Epithelial cell of esophagus (primary cell): ENCODE data around the gene C3orf70.

Experiments used
- DNase-seq: peaks from one replicate; pipeline ENCODE4 v3.0.0; 2010; ENCODE audit warnings: low read depth
- H3K4me3 ChIP-seq: 2 replicates; pipeline ENCODE4 v1.5.1; 2011; ENCODE audit warnings: mild to moderate bottlenecking, low read length, control low read depth
- CTCF ChIP-seq: IDR thresholded peaks from 2 replicates; pipeline ENCODE4 v1.5.1; 2011; ENCODE audit warnings: low read depth, mild to moderate bottlenecking, low read length, control low read depth, inconsistent platforms; ENCODE audit not compliant: insufficient read depth; ENCODE audit errors: missing control alignments

C3orf70 gene

DNA sequence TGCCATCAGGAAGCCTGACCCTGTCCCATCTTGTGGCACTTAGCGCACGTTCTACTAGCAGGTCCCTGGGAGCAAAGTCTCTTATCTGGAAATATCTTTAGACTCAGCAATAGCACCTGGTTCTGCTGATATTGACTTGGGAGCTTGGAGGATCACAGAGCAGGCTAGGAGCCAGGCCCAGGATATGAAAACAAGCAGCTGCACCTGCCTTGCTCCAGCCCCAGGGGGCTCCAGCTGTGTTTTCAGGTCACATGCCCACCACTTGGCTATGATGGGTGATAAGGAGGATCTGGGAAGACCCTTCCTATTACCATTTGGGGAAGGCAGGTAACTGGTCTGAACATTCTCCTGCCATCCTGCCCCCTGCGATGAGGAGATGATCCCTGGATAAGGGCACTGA, 87.8 kb downstream of the C3orf70 start:
- no peak for TF ChIP-seq CTCF
- no peak overlapping the region for H3K4me3 ChIP-seq
- DNase-seq = no peak

GRCh38 chr3:185063431-185063830, 89.4 kb downstream of the C3orf70 start:
- no peak for DNase-seq
- no peak overlapping the region for H3K4me3 ChIP-seq
- TF ChIP-seq CTCF = no peak

GRCh38 chr3:185062191-185062590, 90.7 kb downstream of the C3orf70 start:
- no peak for TF ChIP-seq CTCF
- no peak overlapping the region for H3K4me3 ChIP-seq
- DNase-seq = no peak

DNA sequence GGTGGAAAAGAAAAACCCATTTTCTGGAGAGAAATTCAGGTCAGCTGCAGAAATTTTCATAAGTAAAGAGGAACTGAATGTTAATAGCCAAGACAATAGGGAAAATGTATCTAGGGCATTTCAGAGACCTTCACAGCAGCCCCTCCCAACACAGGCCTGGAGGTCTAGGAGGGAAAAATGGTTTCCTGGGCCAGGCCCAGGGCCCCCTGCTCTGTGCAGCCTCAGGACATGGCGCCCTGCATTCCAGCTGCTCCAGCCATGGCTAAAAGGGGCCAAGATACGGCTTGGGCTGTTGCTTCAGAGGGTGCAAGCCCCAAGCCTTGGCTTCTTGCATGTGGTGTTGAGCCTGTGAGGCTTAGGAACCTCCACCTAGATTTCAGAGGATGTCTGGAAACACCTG, 92.2 kb downstream of the C3orf70 start:
- H3K4me3 ChIP-seq = no peak overlapping the region
- DNase-seq = no peak
- no peak for TF ChIP-seq CTCF

DNA sequence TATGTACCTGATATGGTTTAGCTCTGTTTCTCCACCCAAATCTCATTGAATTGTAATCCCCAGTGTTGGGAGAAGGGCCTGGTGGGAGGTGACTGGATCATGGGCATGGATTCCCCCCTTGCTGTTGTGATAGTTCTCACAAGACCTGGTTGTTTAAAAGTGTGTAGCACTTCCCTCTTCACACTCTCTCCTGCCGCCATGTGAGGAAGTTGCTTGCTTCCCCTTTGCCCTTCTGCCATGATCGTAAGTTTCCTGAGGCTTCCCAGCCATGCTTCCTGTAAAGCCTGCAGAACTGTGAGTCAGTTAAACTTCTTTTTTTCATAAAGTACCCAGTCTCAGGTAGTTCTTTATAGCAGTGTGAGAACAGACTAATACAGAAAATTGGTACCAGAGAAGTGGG, 93.1 kb downstream of the C3orf70 start:
- DNase-seq = no peak
- H3K4me3 ChIP-seq = no peak overlapping the region
- TF ChIP-seq CTCF = no peak

DNA sequence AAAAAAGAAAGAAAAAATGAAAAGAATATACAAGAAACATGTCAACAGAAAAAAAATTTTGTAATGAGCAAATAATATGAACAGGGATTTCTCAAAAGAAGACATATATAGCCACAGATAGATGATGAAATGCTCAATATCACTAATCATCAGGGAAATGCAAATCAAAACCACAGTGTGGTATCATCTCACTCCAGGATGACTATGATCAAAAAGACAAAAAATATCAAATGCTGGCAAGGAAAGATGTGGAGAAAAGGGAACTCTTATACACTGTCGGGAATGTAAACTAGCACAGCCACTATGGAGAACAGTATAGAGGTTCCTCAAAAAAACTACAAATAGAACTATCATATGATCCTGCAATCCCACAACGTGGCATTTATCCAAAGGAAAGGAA, 94.1 kb downstream of the C3orf70 start:
- H3K4me3 ChIP-seq = no peak overlapping the region
- no peak for DNase-seq
- no peak for TF ChIP-seq CTCF

DNA sequence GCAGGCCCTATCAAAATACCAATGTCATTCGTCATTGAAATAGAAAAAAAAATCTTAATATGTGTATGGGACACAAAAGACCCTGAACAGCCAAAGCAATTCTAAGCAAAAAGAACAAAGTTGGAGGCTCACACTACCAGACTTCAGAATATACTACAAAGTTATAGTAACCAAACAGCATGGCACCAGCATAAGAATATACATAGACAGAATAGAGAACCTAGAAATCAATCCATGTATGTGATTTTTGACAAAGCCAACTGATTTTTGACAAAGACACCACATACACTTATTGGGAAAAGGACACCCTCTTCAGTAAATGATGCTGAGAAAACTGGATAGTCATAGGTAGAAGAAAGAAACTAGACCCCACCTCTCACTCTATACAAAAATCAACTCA, 95.0 kb downstream of the C3orf70 start:
- DNase-seq = no peak
- H3K4me3 ChIP-seq = no peak overlapping the region
- TF ChIP-seq CTCF = no peak
